K562 (cell line): ENCODE measurements around the gene WFIKKN2. TPM values are rescaled to one million over a fixed set of nuclear protein-coding genes. Genes with fewer than 3 reads are reported as not detected.

ENCODE experiments used
- ATAC-seq: fragments of 200-7000 bp; cut with Tn5 transposase; 3 replicates; pipeline ENCODE4 v1.9.1; 2020; ENCODE audit warnings: moderate library complexity
- BruUV-seq: library from RNA; stranded (reverse); fragments of 400-500 nt; replicated peaks from 2 replicates; lab custom pipeline; 2021; lab: Mats Ljungman, UMichigan
- CTCF ChIA-PET: fragments of 300-600 bp; formaldehyde crosslinking; extraction: SDS; loops from one replicate; lab custom pipeline; 2021; ENCODE audit warnings: low intra/inter-chr PET ratio; lab: Yijun Ruan, JAX
- POLR2A ChIA-PET: fragments of 300-600, 350-650 bp; sonication (Branson Sonifier 250); formaldehyde crosslinking; extraction: SDS; loops from one replicate; lab custom pipeline; 2021; ENCODE audit warnings: antibody characterized with exemption, inconsistent platforms; lab: Yijun Ruan, JAX
- DNase-seq, 4 experiments: peaks; one replicate each; pipeline versions ENCODE4 v3.0.0 to v3.0.0-alpha.2; 2011 to 2018; ENCODE audit warnings: low spot score in 3 of 4, mixed read lengths in 3 of 4; ENCODE audit errors: extremely low read depth in 1 of 4
- FAIRE-seq: peaks from 2 replicates; lab custom pipeline; 2011; peaks lifted over from hg19 to GRCh38; lab: Jason Lieb, UNC
- H2AFZ ChIP-seq: 2 replicates; pipeline ENCODE4 v1.6.0; 2011; ENCODE audit warnings: low read depth, low read length, control low read depth, inconsistent platforms
- H3K27ac ChIP-seq: fragments of 200-600 bp; 3 replicates; pipeline ENCODE4 v1.8.0; 2011; ENCODE audit warnings: low read depth, mild to moderate bottlenecking, control low read depth, inconsistent platforms, low read length, moderate library complexity, mixed read lengths; ENCODE audit errors: extremely low read depth
- H3K27me3 ChIP-seq, 2 experiments: fragments of 300-600 bp in 1 of 2; 2 replicates in 1 of 2; 3 replicates in 1 of 2; pipeline versions ENCODE4 v1.6.0 to v1.8.0; 2011; ENCODE audit warnings: inconsistent platforms in 2 of 2, low read length in 2 of 2, mild to moderate bottlenecking in 1 of 2, mixed read lengths in 1 of 2, moderate library complexity in 1 of 2; ENCODE audit not compliant: control insufficient read depth in 2 of 2, insufficient read depth in 2 of 2
- H3K36me3 ChIP-seq: fragments of 300-600 bp; 3 replicates; pipeline ENCODE4 v1.8.0; 2011; ENCODE audit warnings: mild to moderate bottlenecking, low read length, inconsistent platforms; ENCODE audit not compliant: control insufficient read depth, insufficient read depth
- H3K4me1 ChIP-seq, 2 experiments: fragments of 200-600 bp in 1 of 2; replicated peaks in 1 of 2; 2 replicates in 1 of 2; 3 replicates in 1 of 2; pipeline versions ENCODE4 v1.5.1 to v1.8.0; 2011; ENCODE audit warnings: inconsistent platforms in 2 of 2, low read length in 2 of 2, mild to moderate bottlenecking in 1 of 2, mixed read lengths in 1 of 2, moderate library complexity in 1 of 2; ENCODE audit not compliant: control insufficient read depth in 2 of 2, insufficient read depth in 2 of 2
- H3K4me2 ChIP-seq: 2 replicates; pipeline ENCODE4 v1.6.1; 2011; ENCODE audit warnings: low read length, control low read depth, inconsistent platforms, mixed read lengths; ENCODE audit not compliant: insufficient read depth
- H3K4me3 ChIP-seq: fragments of 200-600 bp; sonication (generic), shearing (Covaris generic); 2 replicates; pipeline ENCODE4 v1.5.1; 2016; ENCODE audit warnings: control low read depth, inconsistent platforms
- H3K79me2 ChIP-seq: fragments of 200-600 bp; 3 replicates; pipeline ENCODE4 v1.8.0; 2011; ENCODE audit warnings: low read length, inconsistent platforms; ENCODE audit not compliant: control insufficient read depth, insufficient read depth
- H3K9ac ChIP-seq, 2 experiments: 2 replicates each; pipeline versions ENCODE4 v1.6.0 to v1.6.1; 2011; ENCODE audit warnings: low read depth in 2 of 2, low read length in 2 of 2, control low read depth in 1 of 2, inconsistent platforms in 1 of 2, mild to moderate bottlenecking in 1 of 2, mixed read lengths in 1 of 2; ENCODE audit not compliant: insufficient read depth in 1 of 2
- H3K9me1 ChIP-seq: one replicate; pipeline ENCODE4 v1.6.0; 2011; ENCODE audit warnings: inconsistent platforms, mild to moderate bottlenecking, low read length, moderate library complexity; ENCODE audit not compliant: control insufficient read depth, insufficient read depth
- H3K9me3 ChIP-seq: replicated peaks from 2 replicates; pipeline ENCODE4 v1.5.1; 2011; ENCODE audit warnings: low read depth, low read length, inconsistent platforms; ENCODE audit not compliant: control insufficient read depth, insufficient read depth
- H4K20me1 ChIP-seq: replicated peaks from 2 replicates; pipeline ENCODE4 v1.6.1; 2011; ENCODE audit warnings: low read length, inconsistent platforms, mixed read lengths; ENCODE audit not compliant: control insufficient read depth, insufficient read depth
- CEBPG ChIP-seq, 3 experiments: fragments of 200-800 bp in 1 of 3; sonication (Bioruptor generic) in 1 of 3; sonication (generic) in 1 of 3; formaldehyde crosslinking in 1 of 3; IDR thresholded peaks in 2 of 3; conservative IDR thresholded peaks in 1 of 3; 2 replicates each; pipeline versions ENCODE4 v1.6.1 to v1.8.0; 2016 to 2022; ENCODE audit warnings: missing compliant biosample characterization in 2 of 3, missing genetic modification characterization in 2 of 3, mild to moderate bottlenecking in 1 of 3, missing genetic modification reagents in 1 of 3
- POLR2G ChIP-seq: fragments of 200-400 bp; formaldehyde crosslinking; IDR thresholded peaks from 2 replicates; pipeline ENCODE4 v1.6.1; 2017; ENCODE audit warnings: low read depth, mild to moderate bottlenecking, antibody characterized with exemption, low read length, moderate library complexity
- PRMT5 ChIP-seq: sonication (generic); formaldehyde crosslinking; IDR thresholded peaks from 2 replicates; pipeline ENCODE4 v1.5.0; 2020; ENCODE audit warnings: missing genetic modification reagents
- SAFB2 ChIP-seq: fragments of 200-400 bp; formaldehyde crosslinking; IDR thresholded peaks from 2 replicates; pipeline ENCODE4 v1.6.1; 2018; ENCODE audit warnings: borderline replicate concordance, low read length, low read depth, moderate library complexity; ENCODE audit not compliant: severe bottlenecking
- SMAD1 ChIP-seq: fragments of 150-350 bp; IDR thresholded peaks from 2 replicates; pipeline ENCODE4 v1.6.1; 2014; ENCODE audit warnings: low read length, low read depth; ENCODE audit not compliant: partially characterized antibody
- ZKSCAN8 ChIP-seq: fragments of 200-800 bp; sonication (Bioruptor generic); IDR thresholded peaks from 2 replicates; pipeline ENCODE4 v1.6.1; 2016; ENCODE audit warnings: missing genetic modification characterization, missing compliant biosample characterization
- ZNF76 ChIP-seq: fragments of 250-450 bp; sonication (Bioruptor Pico); IDR thresholded peaks from 2 replicates; pipeline ENCODE4 v1.4.0; 2020; ENCODE audit warnings: mild to moderate bottlenecking, moderate library complexity, borderline replicate concordance
- WGBS: fragments of 100-300 bp; shearing (Covaris generic); methylation state at CpG from one replicate; pipeline ENCODE4 v1.1.6; 2016; ENCODE audit warnings: low coverage, mixed read lengths; ENCODE audit not compliant: insufficient coverage; ENCODE audit errors: missing lambda C conversion rate; 5-methylcytosine and 5-hydroxymethylcytosine counted together
- in situ Hi-C: fragments of 300-500 bp; cut with MboI; formaldehyde crosslinking; loops from 4 replicates; pipeline ENCODE4 v1.15.0; 2018; ENCODE audit warnings: inconsistent platforms, mixed read lengths
- intact Hi-C: fragments of 100-400 bp; cut with micrococcal nuclease; formaldehyde crosslinking; loops from 2 replicates; pipeline ENCODE4 v1.14.2; 2022
- polyA plus RNA-seq, 8 experiments: library from polyadenylated mRNA; depleted of rRNA in 4 of 8; stranded (reverse) in 5 of 8; unstranded in 3 of 8; fragments of >200 nt; fragmentation: Nextera tagmentation in 2 of 8; fragmentation: Illumina TruSeq in 1 of 8; extraction: Ambion mirVana in 2 of 8; extraction: Trizol in 1 of 8; gene quantifications; 2 replicates each; pipeline versions ENCODE4 v1.2.1 to v1.2.3, GENCODE V29; 2011 to 2014; ENCODE audit warnings: inconsistent platforms in 1 of 8, missing spikeins in 1 of 8
- total RNA-seq, 7 experiments: library from RNA; depleted of rRNA in 6 of 7; stranded (reverse); fragments of >200 nt in 6 of 7; fragmentation: Illumina TruSeq in 2 of 7; extraction: Trizol in 2 of 7; gene quantifications; 2 replicates each; pipeline versions ENCODE4 v1.2.1 to v1.2.3, GENCODE V29; 2011 to 2021; ENCODE audit warnings: low replicate concordance in 1 of 7
- TF ChIP-seq, protein P1 (sequence below): fragments of 450-650 bp; formaldehyde crosslinking; IDR thresholded peaks from 2 replicates; pipeline ENCODE4 v1.4.0; 2020; ENCODE audit warnings: mild to moderate bottlenecking, moderate library complexity

Gene WFIKKN2
- total and polyA plus RNA-seq, 9 of the 15 experiments (the other 6 are each of a cell fraction or from before 2014, with no cell fraction given): 0.07 TPM; not detected in 8

- no peaks in the 10 kb centered on the region for H3K9me1 ChIP-seq
- no peaks in the 10 kb centered on the region for H4K20me1 ChIP-seq
- H3K4me2 ChIP-seq: no peak overlapping the region
- H3K79me2 ChIP-seq: no peaks in the 10 kb centered on the region
- H2AFZ ChIP-seq: no peak overlapping the region
- no peak overlapping the region for H3K4me3 ChIP-seq
- 0 out of 4 replicates have a peak overlapping the region, but pooled peaks of 1 of the 2 experiments have one; percentile 22 for H3K9ac ChIP-seq
- H3K27me3 ChIP-seq: no peaks in the 10 kb centered on the region
- peaks cover 0 to 13% of the 10 kb centered on the region in 2 experiments; a peak in 1 of 5 replicates for H3K4me1 ChIP-seq
- no TSS peak for BruUV-seq
- WGBS: 48% methylated on average over 13 of the region's 14 CpGs
- ATAC-seq: no peak
- POLR2A ChIA-PET: interaction anchor here (1.1 to 2.5 kb wide), 3 partner anchors 11 to 38 kb away, joined by 3 to 10 read pairs (median 5); partner anchors contain the start of gene TOB1
- peaks cover 2% of the 10 kb centered on the region; the same call in 1 of the 2 replicates for H3K9me3 ChIP-seq
- no peak for FAIRE-seq
- TF ChIP-seq SMAD1 (no peak), POLR2G (no peak), SAFB2 (no peak), CEBPG (CRISPR knock-in tag; IDR thresholded peaks at IDR 0.05) (no peak), CEBPG (tag; conservative IDR thresholded peaks at IDR 0.05 in 1 of 2, IDR thresholded peaks at IDR 0.05 in 1 of 2) (no peak), ZNF76 (CRISPR knock-in tag) (no peak), ZKSCAN8 (CRISPR knock-in tag) (no peak), PRMT5 (CRISPR knock-in tag) (no peak)
- TF ChIP-seq, protein P1, sequence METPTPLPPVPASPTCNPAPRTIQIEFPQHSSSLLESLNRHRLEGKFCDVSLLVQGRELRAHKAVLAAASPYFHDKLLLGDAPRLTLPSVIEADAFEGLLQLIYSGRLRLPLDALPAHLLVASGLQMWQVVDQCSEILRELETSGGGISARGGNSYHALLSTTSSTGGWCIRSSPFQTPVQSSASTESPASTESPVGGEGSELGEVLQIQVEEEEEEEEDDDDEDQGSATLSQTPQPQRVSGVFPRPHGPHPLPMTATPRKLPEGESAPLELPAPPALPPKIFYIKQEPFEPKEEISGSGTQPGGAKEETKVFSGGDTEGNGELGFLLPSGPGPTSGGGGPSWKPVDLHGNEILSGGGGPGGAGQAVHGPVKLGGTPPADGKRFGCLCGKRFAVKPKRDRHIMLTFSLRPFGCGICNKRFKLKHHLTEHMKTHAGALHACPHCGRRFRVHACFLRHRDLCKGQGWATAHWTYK (CRISPR knock-in tag): no peak
- CTCF ChIA-PET: interaction anchor here (6.1 kb wide), 1 partner anchor 61 kb away, joined by 72 read pairs; no protein-coding TSS in a partner anchor
- no peak overlapping the region for H3K27ac ChIP-seq
- no peaks in the 10 kb centered on the region for H3K36me3 ChIP-seq
- in situ Hi-C loops (loop anchor here (5.0 kb wide), 1 partner anchor 62 kb away; no protein-coding TSS in a partner anchor), intact Hi-C loops (loop anchor here (5.0 kb wide), 1 partner anchor 362 kb away; no protein-coding TSS in a partner anchor)
- DNase-seq: no peak
Observed at GRCh38 chr17:50844117-50844700, 8.8 kb downstream of the WFIKKN2 start.
